ENCODE data around the gene SGTA. TPM values are rescaled to one million over a fixed set of nuclear protein-coding genes. Genes with fewer than 3 reads are reported as not detected.

SGTA gene
- total and polyA plus RNA-seq, 2 experiments from 2014 or later = 71.6 to 102 TPM

- TF ChIP-seq EZH2phosphoT487 (IDR thresholded peaks at IDR 0.05; ENCODE audit: unreplicated experiment) (no peak), ZNF114 (CRISPR knock-in tag; IDR thresholded peaks at IDR 0.05) (no peak), JUNB (IDR thresholded peaks at IDR 0.05; ENCODE audit: unreplicated experiment) (no peak), EZH2 (IDR thresholded peaks at IDR 0.05; ENCODE audit: low read depth, unreplicated experiment) (no peak)
These were observed 33.6 kb upstream of the SGTA start (continued) for GRCh38 chr19:2816641-2817040.

GRCh38 chr19:2815923-2816322 lies 32.9 kb upstream of the SGTA start:
- peaks cover 2% of the 10 kb centered on the region for H3K27me3 Mint-ChIP-seq (ENCODE audit: insufficient read depth, low read depth, poor library complexity)
- H3K27ac ChIP-seq (ENCODE audit: low read depth) = no peak overlapping the region
- H3K36me3 Mint-ChIP-seq (ENCODE audit: low read depth) = peaks cover 5% of the 10 kb centered on the region; the same call in 2 of the 3 replicates
- TF ChIP-seq CTCF (conservative IDR thresholded peaks at IDR 0.05; ENCODE audit: low read depth in 2 of 2) = no peak
- TF ChIP-seq ZNF114 (CRISPR knock-in tag; IDR thresholded peaks at IDR 0.05) = no peak
- no peak for TF ChIP-seq STAT1 (IDR thresholded peaks at IDR 0.05; ENCODE audit: unreplicated experiment)
- TF ChIP-seq POLR2AphosphoS5 (IDR thresholded peaks at IDR 0.05; ENCODE audit: low read depth) = no peak
- TF ChIP-seq REST (IDR thresholded peaks at IDR 0.05; ENCODE audit: unreplicated experiment) = no peak
- TF ChIP-seq NANOG (IDR thresholded peaks at IDR 0.05; ENCODE audit: borderline replicate concordance) = no peak
- TF ChIP-seq JUNB (IDR thresholded peaks at IDR 0.05; ENCODE audit: unreplicated experiment) = no peak
- no peak for TF ChIP-seq ETS1 (IDR thresholded peaks at IDR 0.05)
- no peak for TF ChIP-seq EZH2phosphoT487 (IDR thresholded peaks at IDR 0.05; ENCODE audit: unreplicated experiment)
- H3F3A ChIP-seq (replicated peaks; ENCODE audit: low read depth) = no peaks in the 10 kb centered on the region
- no peaks in the 10 kb centered on the region for H3K4me1 Mint-ChIP-seq
- H3K36me3 ChIP-seq (ENCODE audit: insufficient read depth) = no peaks in the 10 kb centered on the region; the same call in 1 of the 2 replicates
- no peaks in the 10 kb centered on the region for H4K20me1 ChIP-seq (replicated peaks; ENCODE audit: insufficient read depth)
- no peak overlapping the region for H3K27ac Mint-ChIP-seq
- H3K4me1 ChIP-seq (ENCODE audit: insufficient read depth) = no peaks in the 10 kb centered on the region
- no peaks in the 10 kb centered on the region for H3K79me2 ChIP-seq (replicated peaks; ENCODE audit: insufficient read depth)
- no peaks in the 10 kb centered on the region for H3K27me3 ChIP-seq (ENCODE audit: insufficient read depth)
- H3K4me3 ChIP-seq = no peak overlapping the region
- no peaks in the 10 kb centered on the region for H3K9me3 Mint-ChIP-seq
- ATAC-seq (no peak), DNase-seq (ENCODE audit: low spot score) (no peak)
- no peak overlapping the region for H3K4me2 ChIP-seq
- no peaks in the 10 kb centered on the region for H3K9me2 ChIP-seq (ENCODE audit: insufficient read depth)
- H3K4me3 Mint-ChIP-seq = no peak overlapping the region; the same call in 2 of the 3 replicates
- no peak overlapping the region for H2AFZ ChIP-seq
